ENCODE results near the gene CRTAP.
"Not testable (repeated sequence)": the region's sequence is repeated elsewhere in the genome, so short reads cannot be mapped to it uniquely, and the experiment has no call there.

The CRTAP gene

GRCh38 chr3:33174711-33175414 is 61.0 kb downstream of the CRTAP start:
- TF ChIP-seq CTCF (conservative IDR thresholded peaks at IDR 0.05) (no peak), ZFX (IDR thresholded peaks at IDR 0.05) (no peak)
- H3K27ac ChIP-seq, result no peak overlapping the region

DNA sequence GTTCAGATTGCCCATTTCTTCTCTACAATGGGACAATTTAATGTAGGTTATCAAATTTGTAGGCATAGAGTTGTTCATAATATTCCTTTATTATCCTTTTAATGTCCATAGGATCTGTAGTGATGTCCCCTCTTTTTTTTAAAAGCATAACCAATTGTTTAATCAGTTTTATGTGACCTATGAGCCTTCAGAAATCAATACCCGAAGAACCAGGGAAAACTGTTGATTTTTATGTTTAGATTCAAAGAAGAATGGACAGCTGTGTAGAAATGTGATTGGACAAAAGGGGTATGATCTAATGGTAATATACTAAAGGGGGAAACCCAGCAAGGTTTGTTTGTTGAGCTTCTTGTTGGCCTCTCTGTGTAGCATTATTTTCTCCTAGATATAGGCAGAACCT is 65.3 kb downstream of the CRTAP start:
- TF ChIP-seq ZFX (IDR thresholded peaks at IDR 0.05), result no peak
- no peak for TF ChIP-seq CTCF (conservative IDR thresholded peaks at IDR 0.05)
- H3K27ac ChIP-seq, result no peak overlapping the region

GRCh38 chr3:33181229-33181628 is 67.4 kb downstream of the CRTAP start:
- TF ChIP-seq CTCF (conservative IDR thresholded peaks at IDR 0.05) (no peak), ZFX (IDR thresholded peaks at IDR 0.05) (no peak)
- no peak overlapping the region for H3K27ac ChIP-seq

DNA sequence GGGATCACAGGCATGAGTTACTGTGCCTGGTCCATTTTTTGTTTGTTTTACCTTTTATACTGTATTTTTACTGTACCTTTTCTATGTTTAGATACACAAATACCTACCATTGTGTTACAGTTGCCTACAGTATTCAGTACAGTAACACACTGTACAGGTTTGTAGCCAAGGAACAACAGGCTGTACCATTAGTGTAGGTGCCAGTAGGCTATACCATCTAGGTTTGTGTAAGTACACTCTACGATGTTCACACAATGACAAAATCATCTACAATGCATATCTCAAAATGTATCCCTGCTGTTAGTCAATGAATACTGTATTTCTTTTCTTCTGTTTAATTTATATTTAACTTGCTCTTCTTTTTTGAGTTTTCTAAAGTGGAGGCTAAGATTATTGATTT is 67.8 kb downstream of the CRTAP start:
- H3K27ac ChIP-seq, result not testable (repeated sequence)

DNA sequence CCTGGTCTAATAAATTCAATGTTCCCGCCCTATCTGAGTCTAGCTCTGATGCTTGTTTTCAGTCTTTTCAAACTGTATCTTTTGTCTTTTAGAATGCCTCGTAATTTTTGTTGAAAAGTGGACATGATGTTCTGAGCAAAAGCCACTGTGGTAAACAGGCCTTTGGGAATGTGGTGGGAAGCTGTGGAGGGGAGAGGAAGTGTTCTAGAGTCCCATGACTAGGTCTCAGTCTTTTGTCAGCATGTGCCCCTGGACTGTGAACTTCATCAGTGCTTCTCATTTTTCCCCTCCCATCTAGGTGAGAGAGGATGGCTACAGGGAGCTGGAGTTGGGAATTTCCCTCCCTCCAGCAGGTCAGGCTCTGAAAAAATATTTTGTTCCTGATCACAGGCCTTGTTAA is 71.0 kb downstream of the CRTAP start:
- TF ChIP-seq CTCF (conservative IDR thresholded peaks at IDR 0.05) (no peak), ZFX (IDR thresholded peaks at IDR 0.05) (no peak)
- H3K27ac ChIP-seq, result no peak overlapping the region

GRCh38 chr3:33186524-33187367 is 72.9 kb downstream of the CRTAP start:
- TF ChIP-seq CTCF (conservative IDR thresholded peaks at IDR 0.05), result no peak
- no peak for TF ChIP-seq ZFX (IDR thresholded peaks at IDR 0.05)
- H3K27ac ChIP-seq, result no peak overlapping the region

DNA sequence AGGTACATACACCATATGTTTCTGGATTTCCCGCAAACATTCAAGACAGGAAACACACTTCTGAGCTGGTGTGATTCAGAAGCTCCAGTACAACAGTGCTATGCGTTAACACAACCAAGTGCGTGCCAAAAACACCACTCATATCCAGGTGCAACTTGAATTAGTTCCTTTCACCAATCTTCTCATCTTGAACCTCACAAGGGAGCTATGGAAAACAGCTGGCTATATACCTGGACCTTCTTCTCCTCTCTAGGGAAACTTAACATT is 73.5 kb downstream of the CRTAP start:
- H3K27ac ChIP-seq, result no peak overlapping the region
- TF ChIP-seq ZFX (IDR thresholded peaks at IDR 0.05) (no peak), CTCF (conservative IDR thresholded peaks at IDR 0.05) (no peak)

DNA sequence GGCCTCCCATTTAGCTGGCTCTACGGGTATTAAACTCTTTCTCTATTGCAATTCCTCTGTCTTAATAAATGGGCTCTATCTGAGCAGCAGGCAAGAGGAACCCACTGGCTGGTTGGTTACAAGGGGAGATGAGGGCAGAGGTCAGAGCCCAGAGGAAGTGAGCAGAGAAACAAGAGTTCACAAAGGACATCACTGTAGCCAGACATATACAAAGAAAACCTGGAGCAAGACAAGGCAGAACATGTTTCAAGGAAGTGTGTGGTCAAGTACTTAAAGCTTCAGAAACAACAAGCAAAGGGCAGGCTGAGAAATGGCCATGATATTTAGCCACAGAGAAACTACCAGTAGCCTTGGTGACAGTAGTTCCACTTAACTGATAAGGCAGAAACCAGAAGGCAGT is 80.5 kb downstream of the CRTAP start:
- no peak for TF ChIP-seq CTCF (conservative IDR thresholded peaks at IDR 0.05)
- TF ChIP-seq ZFX (IDR thresholded peaks at IDR 0.05), result no peak
- no peak overlapping the region for H3K27ac ChIP-seq

Measured in C4-2B (cell line).